RWPE2 (cell line): Measurements from ENCODE around the gene SKI.

ENCODE experiments used
- ATAC-seq: fragments of 200-7000 bp; cut with Tn5 transposase; 3 replicates; pipeline ENCODE4 v1.9.1; 2021; ENCODE audit warnings: low read depth
- DNase-seq: peaks from one replicate; pipeline ENCODE4 v3.0.0-alpha.2; 2020; ENCODE audit warnings: low spot score
- H3K27ac ChIP-seq: fragments of 450-650 bp; 2 replicates; pipeline ENCODE4 v1.5.1; 2017; ENCODE audit warnings: mild to moderate bottlenecking; ENCODE audit not compliant: poor library complexity, severe bottlenecking
- H3K27me3 ChIP-seq: fragments of 250-450 bp; sonication (Bioruptor Pico); 2 replicates; pipeline ENCODE4 v1.5.1; 2021; ENCODE audit warnings: mild to moderate bottlenecking, moderate library complexity; ENCODE audit not compliant: insufficient read depth, poor library complexity, severe bottlenecking
- H3K36me3 ChIP-seq: fragments of 250-450 bp; sonication (Bioruptor Pico); 2 replicates; pipeline ENCODE4 v1.5.1; 2020; ENCODE audit warnings: low read depth, mild to moderate bottlenecking, moderate library complexity
- H3K4me1 ChIP-seq: fragments of 250-450 bp; sonication (Bioruptor Pico); 2 replicates; pipeline ENCODE4 v1.5.1; 2021; ENCODE audit warnings: mild to moderate bottlenecking, moderate library complexity; ENCODE audit not compliant: insufficient read depth, poor library complexity, severe bottlenecking
- H3K4me3 ChIP-seq: fragments of 250-450 bp; sonication (Bioruptor Pico); 2 replicates; pipeline ENCODE4 v1.5.1; 2021; ENCODE audit warnings: mild to moderate bottlenecking, moderate library complexity; ENCODE audit not compliant: severe bottlenecking
- H3K9me3 ChIP-seq: fragments of 250-450 bp; sonication (Bioruptor Pico); 2 replicates; pipeline ENCODE4 v1.5.1; 2021; ENCODE audit warnings: mild to moderate bottlenecking, moderate library complexity; ENCODE audit not compliant: severe bottlenecking
- TF ChIP-seq, protein P1 (sequence below): fragments of 450-650 bp; IDR thresholded peaks from one replicate; pipeline ENCODE4 v1.5.1; 2017; ENCODE audit warnings: mild to moderate bottlenecking, moderate library complexity; ENCODE audit not compliant: poor library complexity, severe bottlenecking

Gene SKI

DNA sequence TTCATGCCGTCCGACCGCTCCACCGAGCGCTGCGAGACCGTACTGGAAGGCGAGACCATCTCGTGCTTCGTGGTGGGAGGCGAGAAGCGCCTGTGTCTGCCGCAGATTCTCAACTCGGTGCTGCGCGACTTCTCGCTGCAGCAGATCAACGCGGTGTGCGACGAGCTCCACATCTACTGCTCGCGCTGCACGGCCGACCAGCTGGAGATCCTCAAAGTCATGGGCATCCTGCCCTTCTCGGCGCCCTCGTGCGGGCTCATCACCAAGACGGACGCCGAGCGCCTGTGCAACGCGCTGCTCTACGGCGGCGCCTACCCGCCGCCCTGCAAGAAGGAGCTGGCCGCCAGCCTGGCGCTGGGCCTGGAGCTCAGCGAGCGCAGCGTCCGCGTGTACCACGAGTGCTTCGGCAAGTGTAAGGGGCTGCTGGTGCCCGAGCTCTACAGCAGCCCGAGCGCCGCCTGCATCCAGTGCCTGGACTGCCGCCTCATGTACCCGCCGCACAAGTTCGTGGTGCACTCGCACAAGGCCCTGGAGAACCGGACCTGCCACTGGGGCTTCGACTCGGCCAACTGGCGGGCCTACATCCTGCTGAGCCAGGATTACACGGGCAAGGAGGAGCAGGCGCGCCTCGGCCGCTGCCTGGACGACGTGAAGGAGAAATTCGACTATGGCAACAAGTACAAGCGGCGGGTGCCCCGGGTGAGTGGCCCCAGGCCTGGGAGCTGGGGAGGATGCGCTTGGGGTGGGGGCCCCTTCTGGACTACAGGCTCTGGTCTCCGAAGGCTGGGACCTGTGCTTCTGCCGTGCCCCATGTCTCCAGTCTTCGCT is 1.1 kb downstream of the SKI start:
- no peak; the same call in 2 of the 3 replicates for ATAC-seq
- no peak for DNase-seq

DNA sequence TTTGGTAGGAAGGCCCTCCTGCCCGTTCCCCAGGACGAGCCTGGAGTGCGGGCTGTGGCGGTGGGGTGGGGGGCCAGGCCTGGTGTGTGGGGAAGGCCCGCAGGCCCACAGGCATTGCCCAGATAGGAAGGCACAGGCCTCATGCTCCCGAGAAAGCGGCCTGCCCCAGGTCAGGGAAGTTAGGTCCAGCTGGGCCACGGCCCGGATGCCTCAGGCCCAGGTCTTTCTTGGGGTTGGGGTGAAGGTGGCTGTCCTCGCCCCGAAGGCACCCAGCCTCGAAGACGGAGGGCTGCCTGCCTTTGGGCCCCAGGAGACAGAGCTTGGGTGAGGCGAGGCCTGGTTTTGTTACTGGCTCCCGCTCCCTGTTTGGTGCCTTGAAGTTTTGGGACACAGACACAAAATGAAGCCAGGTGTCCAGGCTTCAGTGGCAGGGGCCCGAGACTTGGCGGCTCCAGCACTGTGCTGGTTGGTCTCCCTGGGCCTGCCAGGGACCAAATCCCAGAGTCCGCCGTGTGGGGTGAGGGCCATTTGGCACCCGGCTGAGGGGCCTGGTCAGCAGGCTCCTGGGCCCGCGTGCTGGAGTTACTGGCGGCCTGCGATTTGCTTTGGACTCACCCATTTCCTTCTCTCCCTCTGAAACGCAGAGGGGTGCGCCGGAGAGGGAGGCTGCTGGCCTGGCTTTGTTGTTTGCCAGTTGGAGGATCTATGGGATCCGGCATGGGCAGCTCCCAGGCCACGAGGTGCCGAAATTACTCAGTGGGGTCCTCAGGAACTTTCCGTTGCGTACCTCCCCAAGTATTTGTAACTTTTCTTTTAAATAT is 2.0 kb downstream of the SKI start:
- peaks cover 15% of the 10 kb centered on the region for H3K4me1 ChIP-seq
- TF ChIP-seq, protein P1, sequence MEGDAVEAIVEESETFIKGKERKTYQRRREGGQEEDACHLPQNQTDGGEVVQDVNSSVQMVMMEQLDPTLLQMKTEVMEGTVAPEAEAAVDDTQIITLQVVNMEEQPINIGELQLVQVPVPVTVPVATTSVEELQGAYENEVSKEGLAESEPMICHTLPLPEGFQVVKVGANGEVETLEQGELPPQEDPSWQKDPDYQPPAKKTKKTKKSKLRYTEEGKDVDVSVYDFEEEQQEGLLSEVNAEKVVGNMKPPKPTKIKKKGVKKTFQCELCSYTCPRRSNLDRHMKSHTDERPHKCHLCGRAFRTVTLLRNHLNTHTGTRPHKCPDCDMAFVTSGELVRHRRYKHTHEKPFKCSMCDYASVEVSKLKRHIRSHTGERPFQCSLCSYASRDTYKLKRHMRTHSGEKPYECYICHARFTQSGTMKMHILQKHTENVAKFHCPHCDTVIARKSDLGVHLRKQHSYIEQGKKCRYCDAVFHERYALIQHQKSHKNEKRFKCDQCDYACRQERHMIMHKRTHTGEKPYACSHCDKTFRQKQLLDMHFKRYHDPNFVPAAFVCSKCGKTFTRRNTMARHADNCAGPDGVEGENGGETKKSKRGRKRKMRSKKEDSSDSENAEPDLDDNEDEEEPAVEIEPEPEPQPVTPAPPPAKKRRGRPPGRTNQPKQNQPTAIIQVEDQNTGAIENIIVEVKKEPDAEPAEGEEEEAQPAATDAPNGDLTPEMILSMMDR = no peak

More for the DNA sequence above, 1.1 kb downstream of the SKI start:
- TF ChIP-seq, protein P1 = no peak
- peaks cover 9% of the 10 kb centered on the region for H3K4me1 ChIP-seq
- peak overlapping the region; percentile 80 for H3K4me3 ChIP-seq
- H3K27ac ChIP-seq = peak overlapping the region; percentile 90
- H3K27me3 ChIP-seq = no peaks in the 10 kb centered on the region
- H3K9me3 ChIP-seq = no peaks in the 10 kb centered on the region
- H3K36me3 ChIP-seq = peaks cover 9% of the 10 kb centered on the region; the same call in 1 of the 2 replicates

DNA sequence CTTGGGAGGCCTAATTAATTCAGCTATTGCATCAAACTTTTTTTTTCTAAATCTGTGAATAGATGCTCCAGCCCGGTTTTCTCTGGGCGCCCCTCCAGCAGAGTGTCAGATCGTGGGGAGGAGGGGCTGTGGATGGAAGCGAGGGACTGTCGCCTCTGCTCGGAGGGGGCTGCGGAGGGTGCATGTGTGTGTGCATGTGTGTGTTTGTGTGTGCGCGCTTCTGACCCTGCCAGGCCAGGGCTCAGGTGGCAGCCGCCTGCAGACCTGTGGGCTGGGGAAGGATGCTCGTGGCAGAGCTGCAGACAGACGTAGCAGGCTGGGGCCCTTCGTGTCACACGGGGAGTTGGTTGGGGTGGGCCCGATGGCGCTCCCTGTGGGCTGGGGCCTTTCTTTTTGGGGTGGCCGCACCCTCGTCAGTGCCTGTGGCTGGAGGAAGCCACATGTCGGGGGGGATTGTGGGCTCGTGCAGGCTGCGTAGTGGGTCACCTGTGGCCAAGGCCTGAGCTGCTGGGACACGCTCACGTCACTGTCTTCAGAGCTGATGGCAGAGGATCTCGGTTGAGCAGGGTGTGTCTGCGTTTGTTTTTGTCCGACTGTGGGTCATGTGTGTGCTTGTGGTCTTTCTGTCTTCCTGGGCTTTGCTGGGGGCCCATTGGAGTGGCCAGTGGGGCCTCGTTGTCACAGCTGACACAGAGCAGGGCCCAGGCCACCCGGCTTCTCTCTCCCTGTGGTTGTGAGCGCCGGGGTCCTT is 2.8 kb downstream of the SKI start:
- H3K36me3 ChIP-seq = peaks cover 9% of the 10 kb centered on the region; the same call in 1 of the 2 replicates
- no peaks in the 10 kb centered on the region for H3K27me3 ChIP-seq
- no peaks in the 10 kb centered on the region for H3K9me3 ChIP-seq
- DNase-seq (no peak), ATAC-seq (no peak)
- H3K4me1 ChIP-seq = peaks cover 18% of the 10 kb centered on the region
- H3K27ac ChIP-seq = peak overlapping the region; percentile 90
- TF ChIP-seq, protein P1 = no peak
- peak overlapping the region; percentile 80 for H3K4me3 ChIP-seq

More for the DNA sequence above, 2.0 kb downstream of the SKI start:
- H3K36me3 ChIP-seq = peaks cover 9% of the 10 kb centered on the region; the same call in 1 of the 2 replicates
- DNase-seq (no peak), ATAC-seq (no peak)
- H3K9me3 ChIP-seq = no peaks in the 10 kb centered on the region
- no peaks in the 10 kb centered on the region for H3K27me3 ChIP-seq
- peak overlapping the region; percentile 80 for H3K4me3 ChIP-seq
- peak overlapping the region; percentile 90 for H3K27ac ChIP-seq

DNA sequence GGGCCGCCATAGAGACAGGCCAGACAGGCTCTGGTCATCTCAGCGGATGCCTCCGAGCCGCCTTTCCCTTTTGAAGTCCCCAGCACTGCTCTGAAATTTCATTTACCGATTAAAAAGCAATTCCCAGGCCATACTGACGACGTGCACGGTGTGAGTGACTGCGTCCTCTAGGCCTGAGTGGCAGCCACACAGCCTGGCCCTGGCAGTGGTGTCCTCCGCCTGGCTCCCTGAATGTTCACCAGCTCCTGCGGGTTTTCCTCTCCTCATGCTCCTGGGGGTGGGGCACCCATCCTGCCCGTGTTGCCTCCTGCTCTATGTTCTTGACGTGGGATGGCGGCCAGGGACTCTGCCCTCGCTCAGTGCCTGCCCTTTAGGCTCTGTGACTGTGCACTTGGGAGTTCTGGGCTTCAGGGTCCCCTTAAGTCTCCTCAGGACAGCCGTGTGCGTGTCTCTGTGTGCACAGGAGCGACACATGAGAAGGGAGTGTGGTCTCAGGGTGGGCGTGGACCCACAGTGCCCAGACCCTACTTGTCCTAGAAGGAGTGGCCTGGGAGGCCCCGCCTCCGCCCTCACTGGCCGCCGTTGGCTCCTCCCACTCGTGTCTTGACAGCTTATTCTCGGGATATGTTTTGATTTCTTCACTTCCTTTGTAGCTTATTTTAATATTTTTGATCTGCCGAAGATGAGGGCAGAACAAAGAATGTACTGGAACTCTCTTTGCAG is 3.6 kb downstream of the SKI start:
- peak; percentile 43 for ATAC-seq
- peak overlapping the region; percentile 90 for H3K27ac ChIP-seq
- TF ChIP-seq, protein P1 = no peak
- H3K36me3 ChIP-seq = peaks cover 9% of the 10 kb centered on the region; the same call in 1 of the 2 replicates
- no peak for DNase-seq
- no peaks in the 10 kb centered on the region for H3K9me3 ChIP-seq
- peaks cover 18% of the 10 kb centered on the region for H3K4me1 ChIP-seq
- no peaks in the 10 kb centered on the region for H3K27me3 ChIP-seq
- H3K4me3 ChIP-seq = peak overlapping the region; percentile 80
